Liver (tissue), 9 donors: ENCODE data around the gene TET3. TPM values are rescaled to one million over a fixed set of nuclear protein-coding genes. Genes with fewer than 3 reads are reported as not detected.

Experiments used
- DNase-seq: peaks from one replicate; pipeline ENCODE4 v3.0.0-alpha.2; 2017; ENCODE audit warnings: low spot score
- H3K27ac ChIP-seq, 2 donors: one replicate each; pipeline ENCODE4 v1.7.0; 2013; ENCODE audit warnings: inconsistent platforms in 2 of 2, low read length in 2 of 2, control low read depth in 1 of 2, low read depth in 1 of 2, mild to moderate bottlenecking in 1 of 2
- H3K27me3 ChIP-seq, 4 donors: one replicate each; pipeline versions ENCODE4 v1.6.1 to v1.7.0; 2013; ENCODE audit warnings: low read length in 3 of 4, inconsistent platforms in 1 of 4, mild to moderate bottlenecking in 1 of 4, moderate library complexity in 1 of 4; ENCODE audit not compliant: control insufficient read depth in 4 of 4, insufficient read depth in 4 of 4
- H3K36me3 ChIP-seq, 4 donors: one replicate each; pipeline versions ENCODE4 v1.6.1 to v1.7.0; 2013; ENCODE audit warnings: low read length in 3 of 4, mild to moderate bottlenecking in 3 of 4, low read depth in 1 of 4, moderate library complexity in 1 of 4; ENCODE audit not compliant: control insufficient read depth in 4 of 4, insufficient read depth in 3 of 4
- H3K4me1 ChIP-seq, 4 donors: one replicate each; pipeline versions ENCODE4 v1.6.1 to v1.7.0; 2013; ENCODE audit warnings: low read length in 3 of 4, mild to moderate bottlenecking in 3 of 4, moderate library complexity in 1 of 4; ENCODE audit not compliant: control insufficient read depth in 4 of 4, insufficient read depth in 4 of 4
- H3K4me3 ChIP-seq, 3 donors: one replicate each; pipeline versions ENCODE4 v1.6.1 to v1.7.0; 2013; ENCODE audit warnings: low read length in 3 of 3, control low read depth in 1 of 3, low read depth in 1 of 3, mild to moderate bottlenecking in 1 of 3
- H3K9ac ChIP-seq, 2 donors: one replicate each; pipeline ENCODE4 v1.7.0; 2013; ENCODE audit warnings: low read length in 2 of 2, mild to moderate bottlenecking in 2 of 2, moderate library complexity in 2 of 2, control low read depth in 1 of 2, low read depth in 1 of 2
- H3K9me3 ChIP-seq, 4 donors: one replicate each; pipeline versions ENCODE4 v1.6.1 to v1.7.0; 2013; ENCODE audit warnings: low read length in 3 of 4; ENCODE audit not compliant: control insufficient read depth in 4 of 4
- ATF3 ChIP-seq: IDR thresholded peaks from 2 replicates; pipeline ENCODE4 v1.6.1; 2016; ENCODE audit warnings: antibody characterized with exemption
- CTCF ChIP-seq: fragments of 150-350 bp; IDR thresholded peaks from 2 replicates; pipeline ENCODE4 v1.5.1; 2017; ENCODE audit warnings: improper control_type of control experiment, low read depth, low read length; ENCODE audit not compliant: missing input control
- EGR1 ChIP-seq, 2 donors: IDR thresholded peaks; 2 replicates each; pipeline ENCODE4 v1.6.1; 2016 to 2018; ENCODE audit warnings: antibody characterized with exemption in 2 of 2, low read depth in 2 of 2
- FOXA1 ChIP-seq: IDR thresholded peaks from 2 replicates; pipeline ENCODE4 v1.6.1; 2016; ENCODE audit warnings: antibody characterized with exemption
- FOXA2 ChIP-seq: IDR thresholded peaks from 2 replicates; pipeline ENCODE4 v1.6.1; 2016; ENCODE audit warnings: antibody characterized with exemption
- GABPA ChIP-seq, 2 donors: IDR thresholded peaks in 1 of 2; conservative IDR thresholded peaks in 1 of 2; 2 replicates each; pipeline ENCODE4 v1.6.1; 2016; ENCODE audit warnings: antibody characterized with exemption in 2 of 2, mild to moderate bottlenecking in 1 of 2, moderate library complexity in 1 of 2
- HNF4A ChIP-seq, 2 donors: conservative IDR thresholded peaks; 2 replicates each; pipeline ENCODE4 v1.6.1; 2016; ENCODE audit warnings: antibody characterized with exemption in 2 of 2, mild to moderate bottlenecking in 2 of 2
- HNF4G ChIP-seq: IDR thresholded peaks from 2 replicates; pipeline ENCODE4 v1.6.1; 2016; ENCODE audit warnings: antibody characterized with exemption
- JUND ChIP-seq, 2 donors: IDR thresholded peaks; 2 replicates each; pipeline ENCODE4 v1.6.1; 2016; ENCODE audit warnings: antibody characterized with exemption in 2 of 2
- MAX ChIP-seq: IDR thresholded peaks from 2 replicates; pipeline ENCODE4 v1.6.1; 2016; ENCODE audit warnings: antibody characterized with exemption
- NR2F2 ChIP-seq: IDR thresholded peaks from 2 replicates; pipeline ENCODE4 v1.6.1; 2016; ENCODE audit warnings: antibody characterized with exemption
- RAD21 ChIP-seq, 2 donors: IDR thresholded peaks; 2 replicates each; pipeline ENCODE4 v1.6.1; 2016; ENCODE audit warnings: antibody characterized with exemption in 2 of 2, mild to moderate bottlenecking in 2 of 2
- RXRA ChIP-seq, 2 donors: IDR thresholded peaks; 2 replicates each; pipeline ENCODE4 v1.6.1; 2017 to 2018; ENCODE audit warnings: antibody characterized with exemption in 2 of 2, mild to moderate bottlenecking in 1 of 2
- SP1 ChIP-seq: IDR thresholded peaks from 2 replicates; pipeline ENCODE4 v1.6.1; 2018; ENCODE audit warnings: antibody characterized with exemption, mild to moderate bottlenecking
- YY1 ChIP-seq: IDR thresholded peaks from 2 replicates; pipeline ENCODE4 v1.6.1; 2016; ENCODE audit warnings: antibody characterized with exemption, mild to moderate bottlenecking
- WGBS: extraction: QIAGEN DNeasy Blood & Tissue Kit; methylation state at CpG from one replicate; pipeline ENCODE4 v1.1.7; 2013; 5-methylcytosine and 5-hydroxymethylcytosine counted together
- polyA plus RNA-seq, 2 donors: library from polyadenylated mRNA; stranded (reverse) in 1 of 2; unstranded in 1 of 2; fragments of 200-250 nt in 1 of 2; fragments of >200 nt in 1 of 2; fragmentation: Nextera tagmentation in 1 of 2; extraction: Ambion mirVana in 1 of 2; gene quantifications; one replicate each; pipeline versions ENCODE4 v1.2.1 to v1.2.3, GENCODE V29; 2013 to 2015
- total RNA-seq, 2 donors: library from RNA; depleted of rRNA; stranded (reverse); fragments of >200 nt; gene quantifications; one replicate each; pipeline ENCODE4 v1.2.3, GENCODE V29; 2014
- TF ChIP-seq, protein P1 (sequence below): IDR thresholded peaks from 2 replicates; pipeline ENCODE4 v1.6.1; 2016; ENCODE audit warnings: antibody characterized with exemption
- TF ChIP-seq, protein P2 (sequence below): IDR thresholded peaks from 2 replicates; pipeline ENCODE4 v1.6.1; 2016; ENCODE audit warnings: antibody characterized with exemption, mild to moderate bottlenecking
- donor health status: healthy.
- donor health status: healthy.
- donor health status: healthy.
- donor health status: healthy.
- donor health status: healthy.

The TET3 gene
- total and polyA plus RNA-seq, 4 donors, result 0.89 to 16.2 (median 3.2) TPM

DNA sequence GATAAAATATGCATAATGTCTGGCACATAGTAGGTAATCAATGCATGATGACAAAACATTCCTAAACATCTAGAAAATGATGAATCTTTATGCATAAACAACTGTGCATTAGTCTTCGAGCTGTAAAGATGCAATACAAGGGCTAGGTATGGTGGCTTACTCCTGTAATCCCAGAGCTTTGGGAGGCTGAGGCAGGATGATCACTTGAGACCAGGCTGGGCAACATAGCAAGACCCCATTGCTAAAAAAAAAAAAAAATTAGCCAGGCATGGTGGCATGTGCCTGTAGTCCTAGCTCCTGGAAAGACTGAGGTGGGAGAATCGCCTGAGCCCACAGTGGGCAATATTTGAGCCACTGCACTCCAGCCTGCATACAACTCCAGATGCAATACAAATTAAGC lies 5.3 kb downstream of the TET3 start:
- Histone ChIP-seq H3K9me3 (no peaks in the 10 kb centered on the region), H3K9ac (no peak overlapping the region), H3K4me1 (peaks cover 6 to 33% (median 24%) of the 10 kb centered on the region in 4 donors), H3K27me3 (no peaks in the 10 kb centered on the region), H3K4me3 (no peak overlapping the region), H3K27ac (no peak overlapping the region), H3K36me3 (peaks cover 0 to 2% (median 1%) of the 10 kb centered on the region in 4 donors)
- no peak for DNase-seq
- 98% methylated on average over 2 of the region's 2 CpGs for WGBS
- no peak for TF ChIP-seq CTCF
- no peak for TF ChIP-seq GABPA (IDR thresholded peaks at IDR 0.05 in 1 of 2, conservative IDR thresholded peaks at IDR 0.05 in 1 of 2)
- no peak for TF ChIP-seq FOXA1
- no peak for TF ChIP-seq RAD21 (IDR thresholded peaks at IDR 0.05)
- no peak for TF ChIP-seq FOXA2
- TF ChIP-seq, protein P1, sequence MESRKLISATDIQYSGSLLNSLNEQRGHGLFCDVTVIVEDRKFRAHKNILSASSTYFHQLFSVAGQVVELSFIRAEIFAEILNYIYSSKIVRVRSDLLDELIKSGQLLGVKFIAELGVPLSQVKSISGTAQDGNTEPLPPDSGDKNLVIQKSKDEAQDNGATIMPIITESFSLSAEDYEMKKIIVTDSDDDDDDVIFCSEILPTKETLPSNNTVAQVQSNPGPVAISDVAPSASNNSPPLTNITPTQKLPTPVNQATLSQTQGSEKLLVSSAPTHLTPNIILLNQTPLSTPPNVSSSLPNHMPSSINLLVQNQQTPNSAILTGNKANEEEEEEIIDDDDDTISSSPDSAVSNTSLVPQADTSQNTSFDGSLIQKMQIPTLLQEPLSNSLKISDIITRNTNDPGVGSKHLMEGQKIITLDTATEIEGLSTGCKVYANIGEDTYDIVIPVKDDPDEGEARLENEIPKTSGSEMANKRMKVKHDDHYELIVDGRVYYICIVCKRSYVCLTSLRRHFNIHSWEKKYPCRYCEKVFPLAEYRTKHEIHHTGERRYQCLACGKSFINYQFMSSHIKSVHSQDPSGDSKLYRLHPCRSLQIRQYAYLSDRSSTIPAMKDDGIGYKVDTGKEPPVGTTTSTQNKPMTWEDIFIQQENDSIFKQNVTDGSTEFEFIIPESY, result no peak
- TF ChIP-seq, protein P2, sequence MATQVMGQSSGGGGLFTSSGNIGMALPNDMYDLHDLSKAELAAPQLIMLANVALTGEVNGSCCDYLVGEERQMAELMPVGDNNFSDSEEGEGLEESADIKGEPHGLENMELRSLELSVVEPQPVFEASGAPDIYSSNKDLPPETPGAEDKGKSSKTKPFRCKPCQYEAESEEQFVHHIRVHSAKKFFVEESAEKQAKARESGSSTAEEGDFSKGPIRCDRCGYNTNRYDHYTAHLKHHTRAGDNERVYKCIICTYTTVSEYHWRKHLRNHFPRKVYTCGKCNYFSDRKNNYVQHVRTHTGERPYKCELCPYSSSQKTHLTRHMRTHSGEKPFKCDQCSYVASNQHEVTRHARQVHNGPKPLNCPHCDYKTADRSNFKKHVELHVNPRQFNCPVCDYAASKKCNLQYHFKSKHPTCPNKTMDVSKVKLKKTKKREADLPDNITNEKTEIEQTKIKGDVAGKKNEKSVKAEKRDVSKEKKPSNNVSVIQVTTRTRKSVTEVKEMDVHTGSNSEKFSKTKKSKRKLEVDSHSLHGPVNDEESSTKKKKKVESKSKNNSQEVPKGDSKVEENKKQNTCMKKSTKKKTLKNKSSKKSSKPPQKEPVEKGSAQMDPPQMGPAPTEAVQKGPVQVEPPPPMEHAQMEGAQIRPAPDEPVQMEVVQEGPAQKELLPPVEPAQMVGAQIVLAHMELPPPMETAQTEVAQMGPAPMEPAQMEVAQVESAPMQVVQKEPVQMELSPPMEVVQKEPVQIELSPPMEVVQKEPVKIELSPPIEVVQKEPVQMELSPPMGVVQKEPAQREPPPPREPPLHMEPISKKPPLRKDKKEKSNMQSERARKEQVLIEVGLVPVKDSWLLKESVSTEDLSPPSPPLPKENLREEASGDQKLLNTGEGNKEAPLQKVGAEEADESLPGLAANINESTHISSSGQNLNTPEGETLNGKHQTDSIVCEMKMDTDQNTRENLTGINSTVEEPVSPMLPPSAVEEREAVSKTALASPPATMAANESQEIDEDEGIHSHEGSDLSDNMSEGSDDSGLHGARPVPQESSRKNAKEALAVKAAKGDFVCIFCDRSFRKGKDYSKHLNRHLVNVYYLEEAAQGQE, result no peak
- no peak for TF ChIP-seq ATF3

DNA sequence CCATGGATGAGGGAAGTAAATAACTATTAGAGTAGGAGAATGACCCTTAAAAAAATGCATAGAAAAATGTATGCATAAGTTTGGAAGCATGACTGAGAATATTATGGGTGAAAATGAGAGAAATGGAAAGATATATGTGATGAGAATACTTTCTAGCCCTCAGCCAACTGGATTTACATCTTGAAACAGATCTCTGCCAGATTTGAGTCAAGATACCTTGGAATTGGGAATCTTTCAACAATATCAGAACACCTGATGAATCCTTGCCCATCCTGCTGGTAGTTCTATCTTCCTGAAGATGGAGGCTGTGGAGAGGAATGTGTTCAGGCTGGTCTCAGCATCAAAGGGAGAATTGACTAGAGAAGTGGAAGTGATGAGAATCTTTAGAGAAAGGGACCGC lies 5.8 kb downstream of the TET3 start:
- Histone ChIP-seq H3K9ac (no peak overlapping the region), H3K4me3 (no peak overlapping the region), H3K27ac (no peak overlapping the region), H3K36me3 (peaks cover 0 to 2% (median 1%) of the 10 kb centered on the region in 4 donors), H3K27me3 (no peaks in the 10 kb centered on the region), H3K4me1 (peaks cover 6 to 33% (median 24%) of the 10 kb centered on the region in 4 donors), H3K9me3 (no peaks in the 10 kb centered on the region)
- WGBS, result 98% methylated on average over 1 of the region's 1 CpG
- DNase-seq, result no peak
- TF ChIP-seq JUND (IDR thresholded peaks at IDR 0.05) (no peak), HNF4G (no peak), SP1 (no peak), NR2F2 (no peak), CTCF (no peak), GABPA (IDR thresholded peaks at IDR 0.05 in 1 of 2, conservative IDR thresholded peaks at IDR 0.05 in 1 of 2) (no peak), YY1 (no peak), ATF3 (no peak), FOXA1 (no peak), HNF4A (conservative IDR thresholded peaks at IDR 0.05) (no peak), EGR1 (IDR thresholded peaks at IDR 0.05; ENCODE audit: low read depth in 2 of 2) (no peak), MAX (no peak), RXRA (IDR thresholded peaks at IDR 0.05) (no peak), FOXA2 (no peak), RAD21 (IDR thresholded peaks at IDR 0.05) (no peak)
- TF ChIP-seq, protein P1, result no peak
